SK-N-SH (cell line): ENCODE measurements around the gene SMYD3. TPM values are rescaled to one million over a fixed set of nuclear protein-coding genes. Genes with fewer than 3 reads are reported as not detected.

Experiments
- CTCF ChIA-PET: fragments of 300-600, 350-600 bp; formaldehyde crosslinking; extraction: SDS; loops from one replicate; lab custom pipeline; 2021; lab: Yijun Ruan, JAX
- POLR2A ChIA-PET: fragments of 350-600 bp; sonication (Branson Sonifier 250); formaldehyde crosslinking; extraction: SDS; loops from one replicate; lab custom pipeline; 2020; ENCODE audit warnings: antibody characterized with exemption, inconsistent platforms; lab: Yijun Ruan, JAX
- DNase-seq: peaks from one replicate; pipeline ENCODE4 v3.0.0; 2012
- H2AFZ ChIP-seq: fragments of 200-600 bp; sonication (generic); 2 replicates; pipeline ENCODE4 v1.8.1; 2016; ENCODE audit warnings: antibody characterized with exemption, mild to moderate bottlenecking, low read depth
- H3F3A ChIP-seq: fragments of 200-600 bp; sonication (generic); replicated peaks from 2 replicates; pipeline ENCODE3; 2016; ENCODE audit warnings: antibody characterized with exemption, mild to moderate bottlenecking; ENCODE audit not compliant: insufficient read depth
- H3K27ac ChIP-seq, 2 experiments: fragments of 200-500 bp in 1 of 2; fragments of 200-600 bp in 1 of 2; sonication (Bioruptor generic) in 1 of 2; sonication (generic), shearing (Covaris generic) in 1 of 2; 2 replicates each; pipeline versions ENCODE4 v1.5.1 to v1.6.1; 2014 to 2016; ENCODE audit warnings: low read depth in 2 of 2, inconsistent platforms in 1 of 2, low read length in 1 of 2, mild to moderate bottlenecking in 1 of 2, mixed read lengths in 1 of 2
- H3K27me3 ChIP-seq: fragments of 200-600 bp; sonication (generic), shearing (Covaris generic); 2 replicates; pipeline ENCODE4 v1.6.1; 2016; ENCODE audit warnings: mixed run types; ENCODE audit not compliant: insufficient read depth
- H3K36me3 ChIP-seq, 2 experiments: fragments of 200-500 bp in 1 of 2; fragments of 200-600 bp in 1 of 2; sonication (Bioruptor generic) in 1 of 2; sonication (generic) in 1 of 2; replicated peaks in 1 of 2; 2 replicates each; pipeline versions ENCODE3 to v1.5.1; 2014 to 2016; ENCODE audit warnings: low read length in 1 of 2, mild to moderate bottlenecking in 1 of 2; ENCODE audit not compliant: insufficient read depth in 2 of 2, control insufficient read depth in 1 of 2
- H3K4me1 ChIP-seq, 2 experiments: fragments of 200-500 bp in 1 of 2; fragments of 200-600 bp in 1 of 2; sonication (Bioruptor generic) in 1 of 2; sonication (generic), shearing (Covaris generic) in 1 of 2; 2 replicates each; pipeline versions ENCODE4 v1.5.1 to v1.6.1; 2014 to 2016; ENCODE audit warnings: low read depth in 1 of 2, low read length in 1 of 2, mixed run types in 1 of 2; ENCODE audit not compliant: insufficient read depth in 2 of 2, control insufficient read depth in 1 of 2
- H3K4me2 ChIP-seq: fragments of 200-600 bp; sonication (generic), shearing (Covaris generic); 2 replicates; pipeline ENCODE4 v1.6.1; 2017; ENCODE audit warnings: mixed run types
- H3K4me3 ChIP-seq, 2 experiments: fragments of 200-500 bp in 1 of 2; fragments of 200-600 bp in 1 of 2; sonication (Bioruptor generic) in 1 of 2; sonication (generic), shearing (Covaris generic) in 1 of 2; 2 replicates each; pipeline versions ENCODE4 v1.5.1 to v1.8.1; 2014 to 2016; ENCODE audit warnings: low read depth in 2 of 2, inconsistent platforms in 1 of 2, low read length in 1 of 2, mild to moderate bottlenecking in 1 of 2, mixed read lengths in 1 of 2, moderate library complexity in 1 of 2
- H3K79me2 ChIP-seq: fragments of 200-600 bp; sonication (generic); 2 replicates; pipeline ENCODE4 v1.8.1; 2017; ENCODE audit warnings: mild to moderate bottlenecking; ENCODE audit not compliant: insufficient read depth
- H3K9ac ChIP-seq: fragments of 200-600 bp; sonication (generic); 2 replicates; pipeline ENCODE4 v1.6.1; 2017; ENCODE audit warnings: mixed run types
- H3K9me2 ChIP-seq: fragments of 200-600 bp; sonication (generic); 2 replicates; pipeline ENCODE4 v1.6.1; 2017; ENCODE audit warnings: mixed run types
- H3K9me3 ChIP-seq: fragments of 200-600 bp; sonication (generic); 2 replicates; pipeline ENCODE4 v1.6.1; 2017; ENCODE audit warnings: mixed run types, mild to moderate bottlenecking, moderate library complexity
- H4K20me1 ChIP-seq: fragments of 200-600 bp; sonication (generic); 2 replicates; pipeline ENCODE4 v1.6.1; 2017; ENCODE audit warnings: mild to moderate bottlenecking, mixed run types; ENCODE audit not compliant: insufficient read depth
- CTCF ChIP-seq: fragments of 200-600 bp; sonication (generic); IDR thresholded peaks from 2 replicates; pipeline ENCODE4 v1.6.1; 2017; ENCODE audit warnings: antibody characterized with exemption, mild to moderate bottlenecking, moderate library complexity
- ELF1 ChIP-seq: IDR thresholded peaks from 2 replicates; pipeline ENCODE4 v1.4.0; 2012
- EP300 ChIP-seq, 2 experiments: IDR thresholded peaks; 2 replicates each; pipeline versions ENCODE4 v1.4.0 to v1.6.1; 2012; ENCODE audit warnings: borderline replicate concordance in 1 of 2, low read depth in 1 of 2, low read length in 1 of 2
- FOXJ3 ChIP-seq: sonication (generic); formaldehyde crosslinking; IDR thresholded peaks from 2 replicates; pipeline ENCODE4 v1.5.1; 2020; ENCODE audit warnings: mild to moderate bottlenecking, missing genetic modification reagents
- GABPA ChIP-seq: IDR thresholded peaks from 2 replicates; pipeline ENCODE4 v1.4.0; 2012; ENCODE audit warnings: low read depth, mild to moderate bottlenecking
- IRF3 ChIP-seq: fragments of 150-350 bp; IDR thresholded peaks from 2 replicates; pipeline ENCODE4 v1.6.1; 2016; ENCODE audit warnings: mild to moderate bottlenecking, low read depth, low read length
- JUND ChIP-seq: IDR thresholded peaks from 2 replicates; pipeline ENCODE4 v1.4.0; 2012
- MEF2A ChIP-seq: IDR thresholded peaks from 2 replicates; pipeline ENCODE4 v1.4.0; 2012; ENCODE audit warnings: low read depth, borderline replicate concordance
- RAD21 ChIP-seq: IDR thresholded peaks from 2 replicates; pipeline ENCODE4 v1.6.1; 2012; ENCODE audit warnings: mild to moderate bottlenecking, low read length
- REST ChIP-seq: IDR thresholded peaks from 2 replicates; pipeline ENCODE4 v1.6.1; 2012; ENCODE audit warnings: mild to moderate bottlenecking, low read depth, low read length, moderate library complexity
- RFX5 ChIP-seq: IDR thresholded peaks from 2 replicates; pipeline ENCODE4 v1.6.1; 2012; ENCODE audit warnings: mild to moderate bottlenecking, improper control_type of control experiment, low read length
- RXRA ChIP-seq: IDR thresholded peaks from 2 replicates; pipeline ENCODE4 v1.4.0; 2012; ENCODE audit warnings: low read depth, mild to moderate bottlenecking, borderline replicate concordance
- SIN3A ChIP-seq: IDR thresholded peaks from 2 replicates; pipeline ENCODE4 v1.6.1; 2012; ENCODE audit warnings: low read depth, mild to moderate bottlenecking, low read length, moderate library complexity, borderline replicate concordance
- SMC3 ChIP-seq: IDR thresholded peaks from 2 replicates; pipeline ENCODE4 v1.6.1; 2012; ENCODE audit warnings: low read depth, low read length, improper control_type of control experiment
- TCF12 ChIP-seq: IDR thresholded peaks from 2 replicates; pipeline ENCODE4 v1.4.0; 2012
- USF1 ChIP-seq: IDR thresholded peaks from 2 replicates; pipeline ENCODE4 v1.4.0; 2012; ENCODE audit warnings: low read depth, borderline replicate concordance
- WGBS: methylation state at CpG from one replicate; pipeline ENCODE4 v1.1.6; 2017; ENCODE audit warnings: low lambda C conversion rate; 5-methylcytosine and 5-hydroxymethylcytosine counted together
- polyA plus RNA-seq, 3 experiments: library from polyadenylated mRNA; depleted of rRNA; stranded (reverse); fragments of >200 nt; gene quantifications; 2 replicates each; pipeline ENCODE4 v1.2.3, GENCODE V29; 2012

SMYD3 gene
- polyA plus RNA-seq, 1 of the 3 experiments (the other 2 are of a cell fraction), result 31.4 TPM

GRCh38 chr1:245972476-245972875 is 534.6 kb downstream of the SMYD3 start:
- H3F3A ChIP-seq, result peaks cover 12% of the 10 kb centered on the region
- no peak overlapping the region for H2AFZ ChIP-seq
- H3K9ac ChIP-seq, result no peak overlapping the region
- no peaks in the 10 kb centered on the region for H4K20me1 ChIP-seq
- DNase-seq, result peak; percentile 24
- peak overlapping the region in 1 of 2 experiments; percentile 72; a peak in 2 of 4 replicates for H3K27ac ChIP-seq
- ChIA-PET CTCF (interaction anchor here (1.1 kb wide), 1 partner anchor 12 kb away, joined by 4 read pairs; no protein-coding TSS in a partner anchor), POLR2A (no interaction called here)
- H3K27me3 ChIP-seq, result no peaks in the 10 kb centered on the region
- no peaks in the 10 kb centered on the region for H3K9me3 ChIP-seq
- 91% methylated on average over 5 of the region's 5 CpGs for WGBS
- no peaks in the 10 kb centered on the region for H3K36me3 ChIP-seq
- no peaks in the 10 kb centered on the region for H3K9me2 ChIP-seq
- peaks cover 12 to 16% of the 10 kb centered on the region in 2 experiments for H3K4me1 ChIP-seq
- TF ChIP-seq TCF12 (no peak), CTCF (no peak), EP300 (IDR thresholded peaks at IDR 0.05; ENCODE audit: borderline replicate concordance in 1 of 2, low read depth in 1 of 2, low read length in 1 of 2) (peak in 1 of 2 experiments; percentile 32; a peak in 1 of 4 replicates), JUND (no peak), IRF3 (no peak), FOXJ3 (CRISPR knock-in tag) (no peak), RFX5 (no peak)
- TF ChIP-seq, all 33 proteins: peak for 1
- Histone ChIP-seq H3K4me2 (no peak overlapping the region), H3K79me2 (no peaks in the 10 kb centered on the region), H3K4me3 (no peak overlapping the region)

- DNase-seq, result no peak
- Histone ChIP-seq H2AFZ (no peak overlapping the region), H3K9ac (no peak overlapping the region), H3K27me3 (no peaks in the 10 kb centered on the region), H3K4me2 (no peak overlapping the region), H3K9me2 (no peaks in the 10 kb centered on the region), H4K20me1 (no peaks in the 10 kb centered on the region), H3K9me3 (no peaks in the 10 kb centered on the region), H3K36me3 (no peaks in the 10 kb centered on the region), H3K4me1 (peaks cover 12 to 21% of the 10 kb centered on the region in 2 experiments), H3F3A (peaks cover 12% of the 10 kb centered on the region), H3K27ac (peak overlapping the region in 1 of 2 experiments; percentile 72; a peak in 2 of 4 replicates), H3K79me2 (no peaks in the 10 kb centered on the region), H3K4me3 (no peak overlapping the region)
- POLR2A ChIA-PET, result no interaction called here
- CTCF ChIA-PET, result no interaction called here
- 92% methylated on average over 2 of the region's 2 CpGs for WGBS
- TF ChIP-seq FOXJ3 (CRISPR knock-in tag) (no peak), SIN3A (no peak), EP300 (IDR thresholded peaks at IDR 0.05; ENCODE audit: borderline replicate concordance in 1 of 2, low read depth in 1 of 2, low read length in 1 of 2) (no peak), CTCF (no peak), RXRA (no peak), ELF1 (no peak), GABPA (no peak), SMC3 (no peak), USF1 (no peak), TCF12 (no peak), RAD21 (no peak), REST (no peak), IRF3 (no peak), MEF2A (no peak)
These were observed 535.4 kb downstream of the SMYD3 start for GRCh38 chr1:245971711-245972085.
